ENCODE results near the gene BEGAIN.

The BEGAIN gene

GRCh38 chr14:100495917-100496316 lies 91.3 kb downstream of the BEGAIN start:
- Histone ChIP-seq H3K27me3 (ENCODE audit: insufficient read depth, low read length, poor library complexity) (no peaks in the 10 kb centered on the region), H3K9me3 (ENCODE audit: insufficient read depth, low read length, severe bottlenecking) (no peaks in the 10 kb centered on the region), H3K4me1 (ENCODE audit: insufficient read depth, low read length) (peaks cover 9% of the 10 kb centered on the region), H3K36me3 (ENCODE audit: insufficient read depth, low read length) (no peaks in the 10 kb centered on the region), H3K79me2 (ENCODE audit: insufficient read depth, low read length) (no peaks in the 10 kb centered on the region), H3K4me3 (ENCODE audit: low read depth in 1 of 2, low read length in 2 of 2) (no peak overlapping the region), H3K9ac (ENCODE audit: low read depth, low read length) (no peak overlapping the region), H2AFZ (ENCODE audit: low read depth, low read length) (no peak overlapping the region), H3K27ac (ENCODE audit: low read length) (no peak overlapping the region), H4K20me1 (ENCODE audit: insufficient read depth, low read length) (no peaks in the 10 kb centered on the region), H3K4me2 (ENCODE audit: insufficient read depth, low read length) (no peak overlapping the region)
- no peak for ATAC-seq (ENCODE audit: insufficient read depth, low read depth)
- TF ChIP-seq, protein P1, sequence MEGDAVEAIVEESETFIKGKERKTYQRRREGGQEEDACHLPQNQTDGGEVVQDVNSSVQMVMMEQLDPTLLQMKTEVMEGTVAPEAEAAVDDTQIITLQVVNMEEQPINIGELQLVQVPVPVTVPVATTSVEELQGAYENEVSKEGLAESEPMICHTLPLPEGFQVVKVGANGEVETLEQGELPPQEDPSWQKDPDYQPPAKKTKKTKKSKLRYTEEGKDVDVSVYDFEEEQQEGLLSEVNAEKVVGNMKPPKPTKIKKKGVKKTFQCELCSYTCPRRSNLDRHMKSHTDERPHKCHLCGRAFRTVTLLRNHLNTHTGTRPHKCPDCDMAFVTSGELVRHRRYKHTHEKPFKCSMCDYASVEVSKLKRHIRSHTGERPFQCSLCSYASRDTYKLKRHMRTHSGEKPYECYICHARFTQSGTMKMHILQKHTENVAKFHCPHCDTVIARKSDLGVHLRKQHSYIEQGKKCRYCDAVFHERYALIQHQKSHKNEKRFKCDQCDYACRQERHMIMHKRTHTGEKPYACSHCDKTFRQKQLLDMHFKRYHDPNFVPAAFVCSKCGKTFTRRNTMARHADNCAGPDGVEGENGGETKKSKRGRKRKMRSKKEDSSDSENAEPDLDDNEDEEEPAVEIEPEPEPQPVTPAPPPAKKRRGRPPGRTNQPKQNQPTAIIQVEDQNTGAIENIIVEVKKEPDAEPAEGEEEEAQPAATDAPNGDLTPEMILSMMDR (IDR thresholded peaks at IDR 0.05; ENCODE audit: borderline replicate concordance, extremely low read depth, low read length, poor library complexity, severe bottlenecking), result no peak
- no peak for TF ChIP-seq EZH2 (IDR thresholded peaks at IDR 0.05; ENCODE audit: borderline replicate concordance, low read depth, low read length, severe bottlenecking)
- no peak for DNase-seq

GRCh38 chr14:100494645-100495044 lies 92.6 kb downstream of the BEGAIN start:
- DNase-seq (no peak), ATAC-seq (ENCODE audit: insufficient read depth, low read depth) (no peak)
- no peak overlapping the region for H2AFZ ChIP-seq (ENCODE audit: low read depth, low read length)
- no peak overlapping the region for H3K27ac ChIP-seq (ENCODE audit: low read length)
- TF ChIP-seq, protein P1 (IDR thresholded peaks at IDR 0.05; ENCODE audit: borderline replicate concordance, extremely low read depth, low read length, poor library complexity, severe bottlenecking), result no peak
- TF ChIP-seq EZH2 (IDR thresholded peaks at IDR 0.05; ENCODE audit: borderline replicate concordance, low read depth, low read length, severe bottlenecking), result no peak
- no peaks in the 10 kb centered on the region for H3K27me3 ChIP-seq (ENCODE audit: insufficient read depth, low read length, poor library complexity)
- H3K4me1 ChIP-seq (ENCODE audit: insufficient read depth, low read length), result peaks cover 4% of the 10 kb centered on the region
- no peaks in the 10 kb centered on the region for H3K36me3 ChIP-seq (ENCODE audit: insufficient read depth, low read length)
- H3K79me2 ChIP-seq (ENCODE audit: insufficient read depth, low read length), result no peaks in the 10 kb centered on the region
- H3K9me3 ChIP-seq (ENCODE audit: insufficient read depth, low read length, severe bottlenecking), result no peaks in the 10 kb centered on the region
- no peak overlapping the region for H3K4me2 ChIP-seq (ENCODE audit: insufficient read depth, low read length)
- no peak overlapping the region for H3K4me3 ChIP-seq (ENCODE audit: low read depth in 1 of 2, low read length in 2 of 2)
- H3K9ac ChIP-seq (ENCODE audit: low read depth, low read length), result no peak overlapping the region
- no peaks in the 10 kb centered on the region for H4K20me1 ChIP-seq (ENCODE audit: insufficient read depth, low read length)

- ATAC-seq (ENCODE audit: insufficient read depth, low read depth) (no peak), DNase-seq (no peak)
- TF ChIP-seq EZH2 (IDR thresholded peaks at IDR 0.05; ENCODE audit: borderline replicate concordance, low read depth, low read length, severe bottlenecking), result no peak
- TF ChIP-seq, protein P1 (IDR thresholded peaks at IDR 0.05; ENCODE audit: borderline replicate concordance, extremely low read depth, low read length, poor library complexity, severe bottlenecking), result no peak
- peaks cover 4% of the 10 kb centered on the region; the same call in 1 of the 2 replicates for H4K20me1 ChIP-seq (ENCODE audit: insufficient read depth, low read length)
- peaks cover 3% of the 10 kb centered on the region; the same call in 1 of the 2 replicates for H3K36me3 ChIP-seq (ENCODE audit: insufficient read depth, low read length)
- peaks cover 24% of the 10 kb centered on the region for H3K4me1 ChIP-seq (ENCODE audit: insufficient read depth, low read length)
- no peak overlapping the region for H3K4me2 ChIP-seq (ENCODE audit: insufficient read depth, low read length)
- no peak overlapping the region for H3K27ac ChIP-seq (ENCODE audit: low read length)
- H3K27me3 ChIP-seq (ENCODE audit: insufficient read depth, low read length, poor library complexity), result no peaks in the 10 kb centered on the region
- no peak overlapping the region for H3K4me3 ChIP-seq (ENCODE audit: low read depth in 1 of 2, low read length in 2 of 2)
- no peak overlapping the region for H2AFZ ChIP-seq (ENCODE audit: low read depth, low read length)
- H3K79me2 ChIP-seq (ENCODE audit: insufficient read depth, low read length), result no peaks in the 10 kb centered on the region
- no peaks in the 10 kb centered on the region for H3K9me3 ChIP-seq (ENCODE audit: insufficient read depth, low read length, severe bottlenecking)
- no peak overlapping the region for H3K9ac ChIP-seq (ENCODE audit: low read depth, low read length)
Observed at GRCh38 chr14:100490252-100490651, 97.0 kb downstream of the BEGAIN start.

DNA sequence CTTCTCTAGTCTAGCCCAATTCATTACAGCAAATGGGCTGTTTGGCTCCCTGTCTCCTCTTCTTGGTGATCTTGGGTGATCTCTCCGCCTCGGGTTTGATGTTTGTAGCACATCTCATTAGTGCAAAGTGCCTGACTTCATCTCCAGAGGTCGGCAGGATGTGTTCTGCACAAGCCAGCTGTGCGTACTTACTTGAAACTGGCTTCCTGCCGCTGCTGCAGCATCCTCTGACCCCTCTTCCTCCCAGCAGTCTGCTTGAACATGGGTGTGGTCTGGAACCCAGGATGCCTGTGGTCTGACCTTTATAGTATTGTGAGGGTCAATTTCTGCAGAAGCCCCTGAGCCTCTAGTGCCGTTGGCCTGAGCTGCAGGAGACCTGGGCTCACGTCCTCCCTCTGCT lies 99.2 kb downstream of the BEGAIN start:
- no peak overlapping the region for H3K9ac ChIP-seq (ENCODE audit: low read depth, low read length)
- no peak overlapping the region for H3K4me2 ChIP-seq (ENCODE audit: insufficient read depth, low read length)
- no peak overlapping the region for H3K27ac ChIP-seq (ENCODE audit: low read length)
- H3K36me3 ChIP-seq (ENCODE audit: insufficient read depth, low read length), result peaks cover 7% of the 10 kb centered on the region; the same call in 1 of the 2 replicates
- ATAC-seq (ENCODE audit: insufficient read depth, low read depth) (peak; percentile 74), DNase-seq (peak; percentile 56)
- H3K79me2 ChIP-seq (ENCODE audit: insufficient read depth, low read length), result no peaks in the 10 kb centered on the region
- no peaks in the 10 kb centered on the region for H3K27me3 ChIP-seq (ENCODE audit: insufficient read depth, low read length, poor library complexity)
- H3K9me3 ChIP-seq (ENCODE audit: insufficient read depth, low read length, severe bottlenecking), result no peaks in the 10 kb centered on the region
- no peak overlapping the region for H2AFZ ChIP-seq (ENCODE audit: low read depth, low read length)
- TF ChIP-seq, protein P1 (IDR thresholded peaks at IDR 0.05; ENCODE audit: borderline replicate concordance, extremely low read depth, low read length, poor library complexity, severe bottlenecking), result no peak
- no peak for TF ChIP-seq EZH2 (IDR thresholded peaks at IDR 0.05; ENCODE audit: borderline replicate concordance, low read depth, low read length, severe bottlenecking)
- H4K20me1 ChIP-seq (ENCODE audit: insufficient read depth, low read length), result peaks cover 4% of the 10 kb centered on the region; the same call in 1 of the 2 replicates
- no peak overlapping the region for H3K4me3 ChIP-seq (ENCODE audit: low read depth in 1 of 2, low read length in 2 of 2)
- H3K4me1 ChIP-seq (ENCODE audit: insufficient read depth, low read length), result peaks cover 26% of the 10 kb centered on the region

Data from DND-41 (cell line).